Lower leg skin (tissue), 3 donors: ENCODE results near the gene ANKRD31.
"Not testable (repeated sequence)": the region's sequence is repeated elsewhere in the genome, so short reads cannot be mapped to it uniquely, and the experiment has no call there.

Experiments
- POLR2A ChIP-seq, 2 donors: fragments of 450-650 bp; IDR thresholded peaks; one replicate each; pipeline ENCODE4 v1.6.1; 2016 to 2017; ENCODE audit warnings: antibody characterized with exemption in 2 of 2, mild to moderate bottlenecking in 1 of 2, moderate library complexity in 1 of 2
- TF ChIP-seq, protein P1 (sequence below), 3 donors: fragments of 450-650 bp; IDR thresholded peaks; one replicate each; pipeline ENCODE4 v1.5.1; 2016; ENCODE audit warnings: antibody characterized with exemption in 3 of 3, mild to moderate bottlenecking in 3 of 3, moderate library complexity in 2 of 3

DNA sequence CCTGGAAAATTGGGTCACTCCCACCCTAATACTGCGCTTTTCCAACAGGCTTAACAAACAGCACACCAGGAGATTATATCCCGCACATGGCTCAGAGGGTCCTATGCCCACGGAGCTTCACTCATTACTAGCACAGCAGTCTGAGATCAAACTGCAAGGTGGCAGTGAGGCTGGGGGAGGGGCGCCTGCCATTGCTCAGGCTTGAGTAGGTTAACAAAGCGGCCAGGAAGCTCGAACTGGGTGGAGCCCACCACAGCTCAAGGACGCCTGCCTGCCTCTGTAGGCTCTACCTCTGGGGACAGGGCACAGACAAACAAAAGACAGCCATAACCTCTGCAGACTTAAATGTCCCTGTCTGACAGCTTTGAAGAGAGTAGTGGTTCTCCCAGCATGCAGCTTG is 60.7 kb downstream of the ANKRD31 start:
- TF ChIP-seq, protein P1, sequence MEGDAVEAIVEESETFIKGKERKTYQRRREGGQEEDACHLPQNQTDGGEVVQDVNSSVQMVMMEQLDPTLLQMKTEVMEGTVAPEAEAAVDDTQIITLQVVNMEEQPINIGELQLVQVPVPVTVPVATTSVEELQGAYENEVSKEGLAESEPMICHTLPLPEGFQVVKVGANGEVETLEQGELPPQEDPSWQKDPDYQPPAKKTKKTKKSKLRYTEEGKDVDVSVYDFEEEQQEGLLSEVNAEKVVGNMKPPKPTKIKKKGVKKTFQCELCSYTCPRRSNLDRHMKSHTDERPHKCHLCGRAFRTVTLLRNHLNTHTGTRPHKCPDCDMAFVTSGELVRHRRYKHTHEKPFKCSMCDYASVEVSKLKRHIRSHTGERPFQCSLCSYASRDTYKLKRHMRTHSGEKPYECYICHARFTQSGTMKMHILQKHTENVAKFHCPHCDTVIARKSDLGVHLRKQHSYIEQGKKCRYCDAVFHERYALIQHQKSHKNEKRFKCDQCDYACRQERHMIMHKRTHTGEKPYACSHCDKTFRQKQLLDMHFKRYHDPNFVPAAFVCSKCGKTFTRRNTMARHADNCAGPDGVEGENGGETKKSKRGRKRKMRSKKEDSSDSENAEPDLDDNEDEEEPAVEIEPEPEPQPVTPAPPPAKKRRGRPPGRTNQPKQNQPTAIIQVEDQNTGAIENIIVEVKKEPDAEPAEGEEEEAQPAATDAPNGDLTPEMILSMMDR (IDR thresholded peaks at IDR 0.05) = not testable (repeated sequence)
- not testable (repeated sequence) for TF ChIP-seq POLR2A (IDR thresholded peaks at IDR 0.05)
